Retina (tissue), 1 donor: ENCODE measurements around the gene CD81.

Source experiments
- DNase-seq: peaks from one replicate; pipeline ENCODE4 v3.0.0-alpha.2; 2016

Gene CD81

DNA sequence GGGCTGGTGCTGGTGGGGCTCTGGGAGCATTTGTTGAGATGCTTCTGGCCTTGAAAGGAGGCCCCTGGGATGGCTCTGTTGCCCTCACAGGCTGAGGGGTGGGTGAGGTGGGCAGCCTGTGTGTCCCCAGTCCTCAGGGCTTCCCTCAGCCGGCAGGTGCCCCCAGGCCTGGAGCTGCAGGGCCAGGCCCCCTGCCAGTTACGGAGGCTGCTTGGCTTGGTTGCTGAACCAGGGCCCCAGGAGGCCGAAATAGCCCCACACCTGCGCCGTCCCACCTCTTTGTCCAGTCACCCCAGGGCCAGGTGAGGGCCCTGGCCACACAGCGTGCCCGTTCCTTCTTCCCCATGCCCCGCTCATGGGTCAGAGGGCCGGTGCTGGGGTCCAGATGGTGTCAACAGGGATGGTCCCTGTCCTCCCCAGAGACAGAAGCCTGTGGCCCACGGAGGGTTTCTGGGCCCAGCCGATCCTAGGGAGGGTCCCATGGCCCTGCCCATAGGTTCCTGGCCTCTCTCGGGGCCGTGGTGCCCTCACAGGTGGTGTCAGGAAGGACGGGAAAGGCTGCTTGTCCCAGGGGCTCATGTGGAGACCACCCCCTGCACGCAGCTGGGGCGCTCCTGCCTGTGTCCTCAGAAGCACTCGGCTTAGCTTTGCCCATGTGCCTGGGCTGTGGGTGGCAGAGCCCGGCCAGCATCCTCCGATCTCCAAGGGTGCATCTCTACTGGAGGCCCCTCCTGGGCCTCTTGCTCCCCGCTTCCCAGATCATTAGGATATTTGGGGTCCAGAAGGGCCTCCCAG lies 14.3 kb downstream of the CD81 start:
- no peak for DNase-seq

DNA sequence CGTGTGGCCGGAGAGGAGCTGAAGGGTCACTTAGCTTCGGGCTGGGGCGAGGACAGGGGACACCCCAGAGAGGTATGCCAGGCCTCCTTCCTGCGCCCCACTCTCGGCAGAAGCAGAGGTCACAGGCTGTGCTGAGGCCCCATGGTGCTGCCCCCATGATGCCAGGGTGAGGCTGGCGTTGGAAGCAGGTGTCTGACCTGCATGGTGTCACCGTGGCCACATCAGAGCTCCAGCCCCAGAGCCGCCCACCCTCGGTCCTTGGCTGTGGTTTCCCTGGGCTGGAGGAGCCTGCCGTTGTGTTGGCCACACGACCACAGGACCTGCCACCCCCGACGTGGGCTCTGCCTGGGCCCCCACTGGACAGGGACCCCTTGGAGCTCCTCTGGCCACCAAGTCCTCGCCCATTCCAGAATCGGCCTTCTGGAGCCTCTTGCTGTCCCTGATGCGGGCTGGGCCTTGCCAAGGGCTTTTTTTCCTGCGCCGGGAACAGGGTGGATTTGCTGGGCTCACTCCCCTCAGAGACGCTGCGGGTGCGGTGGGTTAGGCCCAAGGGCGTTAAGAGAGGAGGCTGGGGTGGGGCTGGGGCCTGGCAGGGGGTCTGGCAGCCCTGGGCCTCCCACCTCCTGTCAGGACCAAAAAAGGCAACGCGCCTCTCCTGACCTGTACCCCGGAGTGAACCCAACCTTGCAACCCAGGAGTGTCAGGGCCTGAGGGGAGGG lies 15.3 kb downstream of the CD81 start:
- no peak for DNase-seq

DNA sequence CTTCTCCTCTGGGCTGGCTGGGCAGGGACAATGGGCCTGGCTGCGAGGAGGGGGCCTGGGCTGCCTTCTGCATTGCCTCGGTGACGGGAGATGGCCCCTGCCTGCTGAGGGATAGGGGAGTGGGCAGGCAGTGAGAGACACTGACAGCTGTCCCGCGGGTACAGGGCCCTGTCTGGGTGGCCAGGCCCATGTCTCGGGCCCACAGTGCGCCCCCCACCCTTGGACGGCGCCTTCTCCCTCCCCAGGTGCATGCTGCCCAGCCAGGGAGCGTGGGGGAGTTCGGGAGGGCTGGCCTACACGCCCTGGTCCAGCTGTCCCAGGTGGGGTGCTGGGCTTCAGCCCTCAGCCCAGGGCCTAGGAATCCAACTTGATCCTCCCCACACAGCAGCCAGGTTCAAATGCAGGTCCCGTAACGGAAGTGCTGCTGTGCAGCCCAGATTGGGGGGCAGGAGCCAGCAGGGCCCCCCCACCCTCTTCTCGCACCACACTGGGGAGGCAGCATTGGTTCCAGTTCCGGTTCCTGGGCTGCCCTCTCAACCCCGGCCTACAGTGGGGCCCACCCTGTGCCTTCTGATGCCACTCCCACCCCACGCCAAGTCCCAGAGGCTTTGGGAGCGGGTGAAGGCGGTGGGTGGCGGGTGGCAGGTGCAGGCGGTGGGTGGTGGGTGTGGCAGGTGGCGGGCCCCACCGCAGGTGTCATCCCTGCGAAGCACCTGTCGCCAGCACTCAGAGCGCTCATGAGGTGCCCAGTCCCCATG lies 16.2 kb downstream of the CD81 start:
- no peak for DNase-seq

DNA sequence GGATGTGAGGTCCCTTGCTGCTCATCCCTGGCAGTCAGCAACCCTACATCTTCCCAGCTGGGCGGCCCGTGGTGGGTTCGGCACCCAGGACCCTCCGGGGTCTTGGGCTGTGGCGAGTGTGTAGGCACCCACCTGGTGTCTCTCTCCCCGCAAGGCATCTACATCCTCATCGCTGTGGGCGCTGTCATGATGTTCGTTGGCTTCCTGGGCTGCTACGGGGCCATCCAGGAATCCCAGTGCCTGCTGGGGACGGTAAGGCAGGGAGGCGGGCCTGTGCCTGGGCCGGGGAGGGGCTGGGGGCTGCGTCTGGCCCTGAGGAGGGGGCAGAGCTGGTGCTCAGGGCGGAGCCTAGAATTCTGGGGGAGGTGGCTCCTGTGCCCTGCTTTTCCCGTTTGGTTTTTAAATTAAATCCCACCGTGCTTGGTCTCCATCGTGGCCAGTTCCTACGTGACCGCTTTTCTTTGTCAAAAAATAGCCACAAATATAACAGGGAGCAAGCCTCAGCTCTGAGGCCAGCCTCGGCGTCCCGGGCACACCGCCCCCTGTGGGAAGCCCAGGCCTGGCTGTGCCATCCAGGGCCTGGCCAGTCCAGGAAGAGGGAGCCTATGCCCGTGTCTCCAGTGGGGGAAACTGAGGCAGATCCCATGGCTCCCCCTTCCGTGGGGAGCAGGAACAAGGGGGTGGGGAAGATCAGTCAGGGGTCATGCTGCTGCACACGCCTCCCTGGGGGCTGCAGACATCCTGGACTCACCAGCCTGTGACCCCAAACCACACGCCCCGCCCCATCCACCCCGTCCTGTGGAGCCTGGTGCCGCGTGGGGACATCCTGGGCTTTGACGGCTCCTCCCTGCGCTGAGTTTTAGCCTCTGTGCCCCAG lies 17.1 kb downstream of the CD81 start:
- no peak for DNase-seq

DNA sequence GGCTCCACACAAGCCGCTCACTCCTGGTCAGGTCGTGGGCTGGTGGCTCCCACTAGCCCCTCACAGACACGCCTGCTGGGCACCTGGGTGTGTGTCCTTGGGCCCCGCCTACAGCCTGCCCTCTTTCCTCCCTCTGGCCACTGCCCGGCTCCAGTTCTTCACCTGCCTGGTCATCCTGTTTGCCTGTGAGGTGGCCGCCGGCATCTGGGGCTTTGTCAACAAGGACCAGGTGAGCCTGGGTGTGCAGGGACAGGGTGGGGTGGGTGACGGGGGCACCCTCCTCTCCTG lies 17.7 kb downstream of the CD81 start:
- no peak for DNase-seq

DNA sequence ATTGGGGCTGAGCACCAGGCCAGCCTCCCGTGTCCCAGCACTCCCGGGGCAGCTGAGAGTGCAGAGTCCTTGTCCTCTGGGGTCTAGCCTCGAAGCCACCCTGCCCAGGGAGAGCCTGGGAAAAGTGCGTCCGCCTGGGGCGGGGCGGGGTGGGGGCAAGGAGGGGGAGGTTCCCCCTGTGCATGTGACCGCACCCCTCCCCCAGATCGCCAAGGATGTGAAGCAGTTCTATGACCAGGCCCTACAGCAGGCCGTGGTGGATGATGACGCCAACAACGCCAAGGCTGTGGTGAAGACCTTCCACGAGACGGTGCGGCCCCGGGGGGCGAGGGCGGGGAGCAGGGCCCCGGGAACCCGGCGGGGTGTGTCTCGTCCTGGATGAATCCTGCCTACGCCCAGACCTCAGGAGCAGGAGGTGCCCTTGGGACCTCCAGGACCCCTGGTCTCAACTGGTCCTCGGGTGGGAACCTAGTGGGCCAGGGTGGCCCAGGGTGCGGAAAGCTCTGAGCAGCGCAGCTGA lies 18.2 kb downstream of the CD81 start:
- DNase-seq = no peak

DNA sequence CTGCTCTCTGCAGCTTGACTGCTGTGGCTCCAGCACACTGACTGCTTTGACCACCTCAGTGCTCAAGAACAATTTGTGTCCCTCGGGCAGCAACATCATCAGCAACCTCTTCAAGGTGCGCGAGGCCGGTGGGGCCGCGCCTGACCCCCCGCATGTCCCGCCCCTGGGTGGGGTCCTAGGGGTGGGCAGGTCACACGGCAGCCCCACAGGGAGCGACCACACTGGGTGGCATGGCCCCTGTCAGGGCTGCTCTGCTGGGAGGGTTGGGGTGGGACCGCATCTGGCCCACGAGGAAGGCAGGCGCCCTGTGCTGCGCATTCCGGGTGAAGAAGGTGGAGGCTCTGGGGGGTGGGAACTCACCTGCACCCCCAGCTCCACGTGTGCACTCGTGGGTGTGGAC lies 18.7 kb downstream of the CD81 start:
- DNase-seq = no peak

DNA sequence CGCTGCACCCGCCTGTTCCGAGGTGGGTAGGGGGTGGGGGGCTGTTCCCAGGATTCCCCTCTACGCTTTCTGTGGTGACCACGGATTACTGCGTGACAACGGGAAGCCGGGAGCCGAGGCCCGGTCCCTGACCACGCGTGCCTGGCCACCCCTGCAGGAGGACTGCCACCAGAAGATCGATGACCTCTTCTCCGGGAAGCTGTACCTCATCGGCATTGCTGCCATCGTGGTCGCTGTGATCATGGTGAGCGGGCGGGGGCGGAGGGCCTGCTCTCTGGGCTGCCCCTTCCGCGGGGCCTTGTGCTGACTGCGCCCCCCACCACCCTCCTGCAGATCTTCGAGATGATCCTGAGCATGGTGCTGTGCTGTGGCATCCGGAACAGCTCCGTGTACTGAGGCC lies 19.4 kb downstream of the CD81 start:
- DNase-seq = no peak

DNA sequence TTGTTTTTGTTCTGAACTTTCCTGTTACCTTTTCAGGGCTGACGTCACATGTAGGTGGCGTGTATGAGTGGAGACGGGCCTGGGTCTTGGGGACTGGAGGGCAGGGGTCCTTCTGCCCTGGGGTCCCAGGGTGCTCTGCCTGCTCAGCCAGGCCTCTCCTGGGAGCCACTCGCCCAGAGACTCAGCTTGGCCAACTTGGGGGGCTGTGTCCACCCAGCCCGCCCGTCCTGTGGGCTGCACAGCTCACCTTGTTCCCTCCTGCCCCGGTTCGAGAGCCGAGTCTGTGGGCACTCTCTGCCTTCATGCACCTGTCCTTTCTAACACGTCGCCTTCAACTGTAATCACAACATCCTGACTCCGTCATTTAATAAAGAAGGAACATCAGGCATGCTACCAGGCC lies 19.9 kb downstream of the CD81 start:
- no peak for DNase-seq

DNA sequence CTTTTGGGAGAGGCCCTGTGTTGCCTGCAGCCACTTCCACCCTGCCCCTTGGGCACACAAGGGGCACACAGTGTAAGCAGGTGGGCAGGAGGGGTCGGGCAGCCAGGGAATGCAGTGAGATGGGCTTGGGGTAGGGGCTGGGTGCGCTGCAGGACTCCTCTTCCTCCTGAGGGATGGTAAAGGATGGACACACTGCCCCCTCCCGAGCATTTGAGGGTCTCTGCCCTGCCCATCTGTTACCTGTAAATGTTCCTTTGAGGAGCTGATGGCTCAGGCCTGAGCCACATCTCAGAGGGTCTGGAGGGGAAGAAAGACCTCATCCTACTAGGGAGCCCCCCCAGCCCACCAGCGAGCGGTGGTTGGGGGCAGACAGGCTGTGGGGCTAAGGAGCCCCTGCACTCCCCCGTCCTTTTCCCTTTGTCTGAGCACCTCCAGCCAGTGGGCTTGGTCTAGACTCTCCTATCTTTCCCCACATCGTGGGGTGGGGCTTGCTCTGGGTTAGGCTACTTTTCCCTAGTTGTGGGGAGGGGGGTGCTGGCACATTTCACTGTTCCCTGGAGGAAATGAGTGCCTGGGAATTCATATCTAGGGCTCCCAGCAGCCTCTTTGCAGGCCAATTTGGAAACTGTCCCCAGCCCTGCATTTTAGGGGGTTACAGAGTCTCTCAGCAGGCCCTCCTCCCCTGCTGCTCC lies 21.7 kb downstream of the CD81 start:
- no peak for DNase-seq

DNA sequence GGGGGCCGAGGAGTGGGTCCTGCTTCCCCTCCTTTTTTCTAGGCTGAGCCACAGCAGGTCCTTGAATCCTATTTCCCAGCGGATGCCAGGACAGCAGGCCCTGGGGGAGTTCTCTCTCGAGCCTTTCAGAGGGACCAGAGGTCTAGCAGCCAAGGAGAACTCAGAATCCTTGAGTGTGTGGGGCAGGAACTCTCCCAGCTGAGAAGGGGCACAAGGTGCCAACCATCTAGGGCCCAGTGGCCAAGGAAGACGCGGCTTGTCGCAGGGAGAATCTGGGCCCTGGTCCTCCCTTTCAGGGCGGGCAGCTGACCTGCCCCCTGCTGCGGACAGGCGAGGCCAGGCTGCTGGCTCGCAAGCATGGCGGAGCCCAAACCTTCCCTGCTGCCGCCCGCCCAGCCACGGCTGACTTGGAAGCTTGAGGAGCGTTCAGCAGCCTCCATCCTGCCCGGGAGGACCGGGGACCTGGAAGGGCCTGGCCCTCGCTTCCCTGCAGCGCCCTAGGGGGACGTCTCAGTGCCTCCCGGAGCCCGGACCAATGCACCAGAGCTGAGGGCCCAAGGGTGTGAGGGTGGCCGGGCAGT lies 22.5 kb downstream of the CD81 start:
- DNase-seq = no peak

DNA sequence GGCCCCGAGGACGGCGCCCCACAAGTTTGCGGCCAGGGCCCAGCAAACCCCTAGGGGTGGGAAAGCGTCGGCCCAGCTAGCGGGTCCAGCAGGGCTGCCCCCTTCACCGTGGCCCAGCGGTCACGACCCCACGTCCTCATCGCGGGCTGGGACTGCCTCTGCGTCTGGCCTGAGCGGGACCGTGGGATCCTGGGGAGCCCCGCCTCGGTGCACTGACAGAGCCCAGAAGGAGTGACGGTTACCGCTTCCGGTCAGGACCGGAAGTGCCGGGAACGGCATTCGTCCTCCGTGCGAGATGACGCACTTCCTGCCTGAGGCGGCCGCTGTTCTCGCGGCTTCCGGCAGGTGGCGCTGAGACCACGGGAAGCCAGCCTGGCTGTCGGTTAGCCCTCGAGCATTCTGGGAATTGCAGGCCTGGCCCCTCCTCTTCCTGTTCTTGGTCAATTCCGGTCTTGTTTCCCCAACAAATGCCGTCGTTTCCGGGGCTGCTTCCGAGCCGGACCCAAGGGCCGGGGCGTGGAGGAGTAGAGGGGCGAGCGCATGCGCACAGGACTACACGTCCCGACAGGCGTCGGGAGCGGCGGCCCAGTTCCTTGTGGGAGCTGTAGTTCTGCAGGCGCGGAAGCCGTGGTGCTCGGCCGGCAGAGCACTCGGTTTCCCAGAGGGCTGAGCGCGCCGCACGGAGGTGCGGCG lies 23.1 kb downstream of the CD81 start, which contains the start of gene TSSC4:
TSS of gene TSSC4 (plus strand) at position 682 of the 693 bp plus-strand sequence. CDS start 1,884 bp downstream, outside the sequence.
- DNase-seq = peak; percentile 100

DNA sequence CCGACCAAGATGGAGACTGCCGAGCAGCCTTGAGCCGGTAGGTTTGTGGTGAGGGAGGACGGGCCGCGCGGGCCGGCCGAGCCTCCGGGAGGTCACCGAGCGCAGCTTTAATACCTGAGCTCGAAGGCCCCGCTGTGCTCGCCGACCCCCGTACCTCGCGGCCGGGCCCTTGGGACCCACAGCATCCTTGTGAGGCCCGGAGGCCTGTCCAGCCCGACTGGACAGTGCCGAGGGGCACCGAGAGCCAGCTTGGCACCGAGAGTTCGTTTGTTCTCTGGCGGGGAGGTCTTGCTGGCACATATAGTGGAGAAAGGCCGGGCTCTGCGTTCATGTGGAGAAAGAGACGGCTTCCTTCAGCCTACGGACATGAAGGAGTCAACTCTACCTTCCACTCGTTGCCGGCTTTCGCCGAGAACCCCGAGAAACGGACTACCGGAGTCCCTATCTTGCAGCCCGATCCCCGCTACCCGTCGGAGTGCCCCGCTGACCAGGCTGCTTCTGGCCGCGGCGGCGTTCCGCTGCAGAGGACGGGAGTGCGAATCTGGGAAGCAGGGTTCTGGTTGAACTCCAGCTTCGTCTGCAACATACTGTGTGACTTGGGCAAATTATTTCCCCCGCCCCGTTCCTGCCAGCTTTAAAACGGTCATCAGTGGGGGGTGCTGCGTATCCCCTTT lies 23.8 kb downstream of the CD81 start:
- no peak for DNase-seq

DNA sequence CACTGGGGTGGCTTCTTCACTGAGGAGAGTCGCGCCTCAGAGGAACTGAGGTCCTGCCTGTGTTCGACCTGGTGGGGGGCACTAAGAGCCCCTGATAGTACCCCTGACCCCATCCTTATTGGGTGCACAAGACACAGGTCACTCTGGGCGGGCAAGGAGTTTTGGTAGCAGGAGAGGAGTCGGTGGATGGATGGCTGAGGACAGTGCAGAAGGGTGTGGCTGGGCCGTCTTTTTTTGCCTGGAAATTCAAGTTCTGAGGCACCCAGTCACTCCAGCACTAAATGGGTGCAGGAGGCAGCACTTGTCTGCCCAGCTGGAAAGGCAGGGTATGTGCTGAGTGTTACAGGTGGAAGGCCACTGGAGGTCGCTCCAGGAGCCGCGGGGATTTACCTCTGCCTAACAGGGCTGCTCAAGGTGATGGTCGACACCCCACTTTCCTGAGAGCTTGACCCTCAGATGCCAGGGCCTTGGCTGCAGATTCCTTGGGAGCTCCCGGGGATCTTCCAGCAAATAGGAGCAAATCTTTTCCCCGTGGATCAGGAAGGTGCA lies 24.4 kb downstream of the CD81 start:
- DNase-seq = no peak

DNA sequence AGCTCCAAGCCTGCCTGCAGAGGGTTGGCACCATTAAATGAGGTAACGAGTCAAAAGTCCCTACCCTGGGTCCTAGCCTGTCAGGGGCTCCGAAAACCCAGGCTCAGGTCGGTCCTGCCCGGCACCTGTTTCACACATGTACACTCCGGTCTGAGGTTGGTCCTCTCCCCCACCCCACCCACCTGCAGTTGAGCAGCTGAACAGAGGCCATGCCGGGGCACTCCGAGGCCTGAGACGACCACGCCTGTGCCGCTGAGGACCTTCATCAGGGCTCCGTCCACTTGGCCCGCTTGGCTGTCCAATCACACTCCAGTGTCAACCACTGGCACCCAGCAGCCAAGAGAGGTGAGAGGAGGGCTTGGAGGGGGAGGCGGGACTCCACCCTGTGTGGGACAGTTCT lies 25.0 kb downstream of the CD81 start:
- no peak for DNase-seq

DNA sequence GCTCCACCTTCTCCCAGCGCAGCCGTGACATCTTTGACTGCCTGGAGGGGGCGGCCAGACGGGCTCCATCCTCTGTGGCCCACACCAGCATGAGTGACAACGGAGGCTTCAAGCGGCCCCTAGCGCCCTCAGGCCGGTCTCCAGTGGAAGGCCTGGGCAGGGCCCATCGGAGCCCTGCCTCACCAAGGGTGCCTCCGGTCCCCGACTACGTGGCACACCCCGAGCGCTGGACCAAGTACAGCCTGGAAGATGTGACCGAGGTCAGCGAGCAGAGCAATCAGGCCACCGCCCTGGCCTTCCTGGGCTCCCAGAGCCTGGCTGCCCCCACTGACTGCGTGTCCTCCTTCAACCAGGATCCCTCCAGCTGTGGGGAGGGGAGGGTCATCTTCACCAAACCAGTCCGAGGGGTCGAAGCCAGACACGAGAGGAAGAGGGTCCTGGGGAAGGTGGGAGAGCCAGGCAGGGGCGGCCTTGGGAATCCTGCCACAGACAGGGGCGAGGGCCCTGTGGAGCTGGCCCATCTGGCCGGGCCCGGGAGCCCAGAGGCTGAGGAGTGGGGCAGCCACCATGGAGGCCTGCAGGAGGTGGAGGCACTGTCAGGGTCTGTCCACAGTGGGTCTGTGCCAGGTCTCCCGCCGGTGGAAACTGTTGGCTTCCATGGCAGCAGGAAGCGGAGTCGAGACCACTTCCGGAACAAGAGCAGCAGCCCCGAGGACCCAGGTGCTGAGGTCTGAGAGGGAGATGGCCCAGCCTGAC lies 26.0 kb downstream of the CD81 start:
- DNase-seq = no peak

DNA sequence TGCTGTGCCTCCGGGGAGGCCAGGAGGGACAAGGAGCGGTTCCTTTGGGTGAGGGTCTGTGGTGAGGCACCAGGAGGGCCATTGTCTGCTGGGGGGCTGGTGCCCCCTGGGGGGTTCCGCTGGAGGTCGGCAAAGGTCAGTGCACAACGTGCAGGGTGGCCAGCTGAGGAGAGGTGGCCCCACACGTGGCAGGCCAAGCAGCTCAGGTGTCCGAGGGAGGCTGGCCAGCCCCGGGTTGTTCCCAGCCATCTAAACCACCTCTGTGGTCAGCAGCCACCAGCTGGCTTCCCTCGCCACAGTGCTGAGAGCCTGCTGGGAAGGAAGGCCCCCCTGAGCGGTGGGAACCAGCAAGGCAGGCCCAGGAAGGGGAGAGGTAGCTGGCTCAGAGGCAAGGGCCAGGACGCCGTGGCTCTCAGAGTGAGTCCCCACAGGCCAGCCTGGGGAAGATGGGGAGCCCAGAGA lies 27.7 kb downstream of the CD81 start:
- DNase-seq = no peak

DNA sequence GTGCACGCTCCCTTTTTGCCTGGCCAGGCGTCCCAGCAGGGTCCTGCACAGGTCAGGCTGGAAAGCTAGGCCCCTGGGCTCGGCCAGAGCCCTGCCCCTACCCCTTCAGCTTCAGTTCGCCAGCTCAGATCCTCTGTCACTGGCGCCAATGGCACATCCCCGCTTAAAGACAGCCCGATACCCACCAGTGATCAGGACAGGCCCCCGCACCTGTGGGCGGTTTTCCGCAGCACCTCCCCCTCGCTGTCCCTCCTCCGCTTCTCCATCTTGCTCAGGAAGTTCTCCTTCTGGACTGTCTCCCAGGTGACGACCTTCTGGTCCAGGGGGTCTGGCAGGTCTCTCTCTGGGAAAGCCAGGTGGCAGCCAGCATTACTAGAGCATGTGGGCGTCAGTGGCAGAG lies 29.3 kb downstream of the CD81 start:
- no peak for DNase-seq

DNA sequence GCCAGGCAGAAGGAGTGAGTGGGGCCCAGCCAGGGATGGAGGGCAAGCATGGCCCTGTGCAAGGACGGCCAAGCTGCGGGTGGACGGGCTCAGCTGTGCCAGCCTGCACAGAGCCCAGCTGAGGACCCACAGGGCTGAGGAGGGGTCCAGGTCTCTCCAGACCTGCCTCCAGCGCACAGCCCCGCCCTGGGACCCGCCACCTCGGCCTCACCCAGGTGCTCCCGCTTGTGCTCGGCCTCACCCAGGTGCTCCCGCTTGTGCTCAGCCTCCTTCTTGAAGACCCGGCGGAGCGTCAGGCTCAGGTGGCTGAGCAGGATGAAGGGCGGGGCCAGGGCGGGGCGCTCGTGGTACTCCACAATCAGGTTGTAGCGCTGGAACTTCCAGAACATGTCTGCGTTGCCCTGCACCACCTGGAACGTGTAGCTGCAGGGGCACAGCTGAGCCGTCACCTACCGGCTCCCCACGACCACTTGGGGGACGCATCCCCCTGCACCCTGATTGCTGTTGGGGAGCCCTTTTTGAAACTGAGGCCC lies 29.8 kb downstream of the CD81 start:
- no peak for DNase-seq
